ENCODE results near the gene NELFB. TPM values are rescaled to one million over a fixed set of nuclear protein-coding genes. Genes with fewer than 3 reads are reported as not detected.

The NELFB gene
- total and polyA plus RNA-seq, 2 of the 4 experiments (the other 2 are of a cell fraction), result 36.9 to 66.0 TPM

DNA sequence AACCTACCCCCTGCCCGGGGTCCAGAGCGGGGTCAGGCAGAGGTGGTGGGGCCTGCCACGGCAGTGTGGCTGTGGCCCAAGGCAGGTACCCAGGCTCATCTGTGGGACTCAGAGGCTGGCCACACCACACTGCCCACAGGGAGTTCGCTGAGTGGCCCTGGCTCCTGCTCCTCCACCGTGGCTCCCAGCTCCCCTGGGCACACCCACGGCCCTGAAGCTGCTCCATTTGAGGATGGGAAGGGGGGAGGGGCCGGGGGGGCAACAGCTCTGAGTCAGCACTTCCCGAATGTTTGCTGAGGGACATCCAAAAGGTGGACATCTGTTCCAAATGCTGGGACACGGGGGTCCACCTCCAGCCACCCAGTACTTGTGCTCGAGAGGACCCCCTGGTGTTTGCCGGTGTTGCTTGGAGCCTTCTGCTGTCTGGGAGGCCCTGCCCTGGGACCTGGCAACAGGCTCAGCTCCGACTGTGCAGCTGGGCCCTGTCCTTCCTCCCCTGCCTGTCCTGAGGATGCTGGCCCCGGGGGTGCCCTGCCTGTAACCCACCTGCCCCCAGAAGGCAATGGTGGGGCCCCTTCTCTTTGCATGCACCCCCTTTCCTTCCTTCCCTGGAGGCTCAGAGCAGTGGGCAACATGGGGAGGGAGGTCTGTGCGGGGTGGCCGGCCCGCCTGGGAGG, 49.4 kb downstream of the NELFB start:
- Histone ChIP-seq H2BK15ac (ENCODE audit: low read depth, low read length) (no peak overlapping the region), H3K79me1 (ENCODE audit: low read depth in 1 of 2, low read length in 2 of 2) (no peaks in the 10 kb centered on the region), H2AFZ (replicated peaks; ENCODE audit: low read length, poor library complexity) (no peak overlapping the region), H3K4me3 (ENCODE audit: insufficient read depth, low read depth, low read length) (no peak overlapping the region), H3K36me3 (ENCODE audit: control insufficient read depth, insufficient read depth, low read length) (no peaks in the 10 kb centered on the region), H2BK5ac (ENCODE audit: low read depth, low read length, poor library complexity, severe bottlenecking) (no peak overlapping the region), H2BK120ac (ENCODE audit: low read depth, low read length) (no peak overlapping the region), H2BK20ac (ENCODE audit: low read depth, low read length) (no peak overlapping the region), H2AK5ac (ENCODE audit: low read depth, low read length) (no peak overlapping the region), H4K8ac (ENCODE audit: low read depth in 2 of 2, low read length in 2 of 2) (no peak overlapping the region), H3K18ac (ENCODE audit: low read depth, low read length) (no peak overlapping the region), H3K14ac (replicated peaks; ENCODE audit: low read depth, low read length) (no peak overlapping the region), H4K5ac (ENCODE audit: low read depth, low read length) (no peak overlapping the region), H3K9ac (ENCODE audit: low read depth, low read length) (no peak overlapping the region), H4K91ac (ENCODE audit: insufficient read depth, low read depth, low read length) (no peak overlapping the region), H3K9me3 (ENCODE audit: control insufficient read depth, insufficient read depth, low read length) (no peaks in the 10 kb centered on the region), H3K27me3 (ENCODE audit: control insufficient read depth, insufficient read depth, low read length) (peaks cover 11% of the 10 kb centered on the region), H4K20me1 (ENCODE audit: insufficient read depth, low read length) (peaks cover 4% of the 10 kb centered on the region; the same call in 1 of the 2 replicates), H3K4ac (ENCODE audit: low read depth, low read length) (no peak overlapping the region), H3K9me1 (ENCODE audit: insufficient read depth, low read length) (no peaks in the 10 kb centered on the region), H3K23ac (ENCODE audit: low read depth, low read length) (no peak overlapping the region), H2AK9ac (replicated peaks; ENCODE audit: low read depth, low read length, poor library complexity) (peak overlapping the region; percentile 16), H3K56ac (ENCODE audit: extremely low read depth, insufficient read depth, low read length) (no peak overlapping the region), H3K4me1 (ENCODE audit: control insufficient read depth, insufficient read depth, low read length) (peaks cover 3% of the 10 kb centered on the region), H3K4me2 (ENCODE audit: low read depth, low read length) (no peak overlapping the region), H3K27ac (ENCODE audit: insufficient read depth, low read length) (no peak overlapping the region)
- no peak for DNase-seq
- intact Hi-C loops (cut with micrococcal nuclease) (no loop called here), in situ Hi-C loops (cut with MboI; ENCODE audit: low sequenced_read_pairs) (no loop called here), dilution Hi-C loops (cut with HindIII; ENCODE audit: low sequenced_read_pairs, unreplicated experiment) (no loop called here)
- ATAC-seq (ENCODE audit: low read depth), result no peak
- no TSS peak for BruUV-seq (replicated peaks)
- ChIA-PET CTCF (interaction anchor here (0.7 kb wide), 1 partner anchor 19 kb away, joined by 3 read pairs; no protein-coding TSS in a partner anchor), POLR2A (ENCODE audit: unreplicated experiment) (no interaction called here)
- TF ChIP-seq, protein P1, sequence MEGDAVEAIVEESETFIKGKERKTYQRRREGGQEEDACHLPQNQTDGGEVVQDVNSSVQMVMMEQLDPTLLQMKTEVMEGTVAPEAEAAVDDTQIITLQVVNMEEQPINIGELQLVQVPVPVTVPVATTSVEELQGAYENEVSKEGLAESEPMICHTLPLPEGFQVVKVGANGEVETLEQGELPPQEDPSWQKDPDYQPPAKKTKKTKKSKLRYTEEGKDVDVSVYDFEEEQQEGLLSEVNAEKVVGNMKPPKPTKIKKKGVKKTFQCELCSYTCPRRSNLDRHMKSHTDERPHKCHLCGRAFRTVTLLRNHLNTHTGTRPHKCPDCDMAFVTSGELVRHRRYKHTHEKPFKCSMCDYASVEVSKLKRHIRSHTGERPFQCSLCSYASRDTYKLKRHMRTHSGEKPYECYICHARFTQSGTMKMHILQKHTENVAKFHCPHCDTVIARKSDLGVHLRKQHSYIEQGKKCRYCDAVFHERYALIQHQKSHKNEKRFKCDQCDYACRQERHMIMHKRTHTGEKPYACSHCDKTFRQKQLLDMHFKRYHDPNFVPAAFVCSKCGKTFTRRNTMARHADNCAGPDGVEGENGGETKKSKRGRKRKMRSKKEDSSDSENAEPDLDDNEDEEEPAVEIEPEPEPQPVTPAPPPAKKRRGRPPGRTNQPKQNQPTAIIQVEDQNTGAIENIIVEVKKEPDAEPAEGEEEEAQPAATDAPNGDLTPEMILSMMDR (conservative IDR thresholded peaks at IDR 0.05; ENCODE audit: low read depth, low read length), result peak; percentile 15; the same call in 1 of the 2 replicates
- TF ChIP-seq MAZ (IDR thresholded peaks at IDR 0.05; ENCODE audit: borderline replicate concordance, low read depth, low read length) (no peak), CHD1 (IDR thresholded peaks at IDR 0.05; ENCODE audit: low read depth, low read length) (no peak), MAFK (IDR thresholded peaks at IDR 0.05; ENCODE audit: low read depth, low read length) (0 out of 2 replicates have a peak, but pooled peaks have one; percentile 10)
- WGBS, 2 experiments (ENCODE audit: extremely low coverage in 2 of 2, insufficient read length in 1 of 2), result 78% methylated on average over 3 of the region's 16 CpGs; no CpG with 5 or more reads in 1 of the 2 experiments

All from IMR-90 (cell line).